Activated CD8-positive, alpha-beta T cell treated with anti-CD3 and anti-CD28 coated beads for 36 hours (primary cell): ENCODE measurements around the gene ZNF362. TPM values are rescaled to one million over a fixed set of nuclear protein-coding genes. Genes with fewer than 3 reads are reported as not detected.

ENCODE experiments used
- ATAC-seq: fragments of 200-7000 bp; cut with Tn5 transposase; one replicate; pipeline ENCODE4 v1.10.0; 2021; ENCODE audit warnings: mild to moderate bottlenecking, moderate library complexity
- CTCF ChIA-PET: fragments of 350-600 bp; sonication (Branson Sonifier 250); formaldehyde crosslinking; loops from one replicate; lab custom pipeline; 2021; ENCODE audit warnings: antibody characterized with exemption; lab: Charles Lee
- POLR2A ChIA-PET: fragments of 350-600 bp; sonication (Branson Sonifier 250); formaldehyde crosslinking; loops from one replicate; lab custom pipeline; 2021; ENCODE audit warnings: antibody characterized with exemption; lab: Charles Lee
- DNase-seq: peaks from one replicate; pipeline ENCODE4 v3.0.0-alpha.2; 2020
- H3K27ac Mint-ChIP-seq: one replicate; pipeline ENCODE4 v1.8.0; 2021; ENCODE audit warnings: mild to moderate bottlenecking, mixed read lengths
- H3K27me3 Mint-ChIP-seq: one replicate; pipeline ENCODE4 v1.8.0; 2021; ENCODE audit warnings: mixed read lengths
- H3K36me3 Mint-ChIP-seq: one replicate; pipeline ENCODE4 v1.8.0; 2021; ENCODE audit warnings: low read depth, mixed read lengths
- H3K4me1 Mint-ChIP-seq: one replicate; pipeline ENCODE4 v1.8.0; 2021; ENCODE audit warnings: low read depth, mixed read lengths
- H3K4me3 Mint-ChIP-seq: one replicate; pipeline ENCODE4 v1.8.0; 2021; ENCODE audit warnings: mild to moderate bottlenecking, moderate library complexity, mixed read lengths
- H3K9me3 Mint-ChIP-seq: one replicate; pipeline ENCODE4 v1.8.0; 2021; ENCODE audit warnings: mixed read lengths
- CTCF ChIP-seq: fragments of 200-600 bp; IDR thresholded peaks from one replicate; pipeline ENCODE4 v1.8.0; 2022; ENCODE audit warnings: antibody characterized with exemption, mild to moderate bottlenecking
- intact Hi-C: fragments of 100-400 bp; cut with micrococcal nuclease; formaldehyde crosslinking; loops from one replicate; pipeline ENCODE4 v1.10.0; 2022
- total RNA-seq, 2 experiments: library from RNA; stranded (reverse); gene quantifications; one replicate each; pipeline ENCODE4 v1.2.3, GENCODE V29; 2021

Gene ZNF362
- total RNA-seq, 2 experiments from 2014 or later, result 5.4 to 7.8 TPM

- ChIA-PET POLR2A (interaction anchor here (0.8 to 1.2 kb wide), 4 partner anchors 14 to 133 kb away, joined by 3 read pairs; no protein-coding TSS in a partner anchor), CTCF (interaction anchor here (0.9 to 1.3 kb wide), 4 partner anchors 10 to 354 kb away, joined by 3 to 5 read pairs (median 4); no protein-coding TSS in a partner anchor)
- Mint-ChIP-seq H3K27ac (no peak overlapping the region), H3K27me3 (no peaks in the 10 kb centered on the region), H3K36me3 (peaks cover 3% of the 10 kb centered on the region), H3K9me3 (no peaks in the 10 kb centered on the region), H3K4me3 (no peak overlapping the region), H3K4me1 (peaks cover 30% of the 10 kb centered on the region)
- intact Hi-C loops, result no loop called here
- TF ChIP-seq CTCF, result no peak
- no peak for DNase-seq
- ATAC-seq, result no peak
Measured at GRCh38 chr1:33259879-33260278, 3.6 kb downstream of the ZNF362 start.

- Mint-ChIP-seq H3K4me1 (peaks cover 30% of the 10 kb centered on the region), H3K4me3 (no peak overlapping the region), H3K27me3 (no peaks in the 10 kb centered on the region), H3K27ac (peak overlapping the region; percentile 10), H3K9me3 (no peaks in the 10 kb centered on the region), H3K36me3 (peaks cover 3% of the 10 kb centered on the region)
- ChIA-PET POLR2A (interaction anchor here (1.2 kb wide), 1 partner anchor 14 kb away, joined by 3 read pairs; no protein-coding TSS in a partner anchor), CTCF (interaction anchor here (0.9 to 1.3 kb wide), 4 partner anchors 9 to 353 kb away, joined by 3 to 5 read pairs (median 4); no protein-coding TSS in a partner anchor)
- no peak for TF ChIP-seq CTCF
- DNase-seq, result no peak
- ATAC-seq, result no peak
- intact Hi-C loops, result no loop called here
Measured at GRCh38 chr1:33260439-33260838, 4.1 kb downstream of the ZNF362 start.

GRCh38 chr1:33261344-33261743 lies 5.1 kb downstream of the ZNF362 start:
- CTCF ChIA-PET, result interaction anchor here (1.3 kb wide), 1 partner anchor 8 kb away, joined by 5 read pairs; no protein-coding TSS in a partner anchor
- TF ChIP-seq CTCF, result no peak
- peaks cover 30% of the 10 kb centered on the region for H3K4me1 Mint-ChIP-seq
- intact Hi-C loops, result no loop called here
- POLR2A ChIA-PET, result no interaction called here
- H3K9me3 Mint-ChIP-seq, result no peaks in the 10 kb centered on the region
- DNase-seq (no peak), ATAC-seq (no peak)
- H3K27me3 Mint-ChIP-seq, result no peaks in the 10 kb centered on the region
- H3K27ac Mint-ChIP-seq, result no peak overlapping the region
- peaks cover 3% of the 10 kb centered on the region for H3K36me3 Mint-ChIP-seq
- no peak overlapping the region for H3K4me3 Mint-ChIP-seq

GRCh38 chr1:33263890-33264504 lies 7.7 kb downstream of the ZNF362 start:
- POLR2A ChIA-PET, result no interaction called here
- no peak for TF ChIP-seq CTCF

More at GRCh38 chr1:33263890-33264504, 7.7 kb downstream of the ZNF362 start:
- DNase-seq (no peak), ATAC-seq (no peak)
- no peak overlapping the region for H3K4me3 Mint-ChIP-seq
- H3K27ac Mint-ChIP-seq, result no peak overlapping the region
- CTCF ChIA-PET, result interaction anchor here (1.4 kb wide), 1 partner anchor 32 kb away, joined by 8 read pairs; no protein-coding TSS in a partner anchor
- no peaks in the 10 kb centered on the region for H3K27me3 Mint-ChIP-seq
- intact Hi-C loops, result no loop called here
- H3K36me3 Mint-ChIP-seq, result no peaks in the 10 kb centered on the region
- H3K9me3 Mint-ChIP-seq, result no peaks in the 10 kb centered on the region
- peaks cover 19% of the 10 kb centered on the region for H3K4me1 Mint-ChIP-seq
